ENCODE measurements around the gene SIGMAR1.

The SIGMAR1 gene

GRCh38 chr9:34588671-34589635 lies 48.6 kb downstream of the SIGMAR1 start:
- TF ChIP-seq EZH2 (IDR thresholded peaks at IDR 0.05; ENCODE audit: borderline replicate concordance, low read length) (no peak), CTCF (IDR thresholded peaks at IDR 0.05; ENCODE audit: low read length) (no peak)
- no peak overlapping the region for H3K4me3 ChIP-seq (ENCODE audit: low read depth, low read length, poor library complexity, severe bottlenecking)
- no peak overlapping the region for H3K9ac ChIP-seq (ENCODE audit: low read length)
- no peaks in the 10 kb centered on the region for H3F3A ChIP-seq (ENCODE audit: insufficient read depth, low read length)
- no peaks in the 10 kb centered on the region for H3K9me3 ChIP-seq (ENCODE audit: low read length)
- H2AFZ ChIP-seq (ENCODE audit: low read length) = no peak overlapping the region
- no peaks in the 10 kb centered on the region for H3K36me3 ChIP-seq (ENCODE audit: insufficient read depth, low read length)
- H3K79me2 ChIP-seq (ENCODE audit: insufficient read depth, low read length) = no peaks in the 10 kb centered on the region
- H3K9me2 ChIP-seq (ENCODE audit: low read depth, low read length) = no peaks in the 10 kb centered on the region
- no peak overlapping the region for H3K27ac ChIP-seq (ENCODE audit: low read depth, low read length, poor library complexity, severe bottlenecking)
- no peaks in the 10 kb centered on the region for H3K4me1 ChIP-seq (ENCODE audit: insufficient read depth, low read length, severe bottlenecking)
- H3K4me2 ChIP-seq (ENCODE audit: low read length) = no peak overlapping the region
- no peaks in the 10 kb centered on the region for H4K20me1 ChIP-seq (ENCODE audit: insufficient read depth, low read length)
- peaks cover 13% of the 10 kb centered on the region; the same call in 1 of the 2 replicates for H3K27me3 ChIP-seq (ENCODE audit: insufficient read depth, low read length)

- Histone ChIP-seq H3K36me3 (ENCODE audit: insufficient read depth, low read length) (no peaks in the 10 kb centered on the region), H3K79me2 (ENCODE audit: insufficient read depth, low read length) (no peaks in the 10 kb centered on the region), H3K27me3 (ENCODE audit: insufficient read depth, low read length) (peaks cover 8% of the 10 kb centered on the region; the same call in 1 of the 2 replicates), H2AFZ (ENCODE audit: low read length) (no peak overlapping the region), H3K9me3 (ENCODE audit: low read length) (no peaks in the 10 kb centered on the region), H3K4me1 (ENCODE audit: insufficient read depth, low read length, severe bottlenecking) (no peaks in the 10 kb centered on the region), H3K9me2 (ENCODE audit: low read depth, low read length) (no peaks in the 10 kb centered on the region), H3K4me2 (ENCODE audit: low read length) (no peak overlapping the region), H3F3A (ENCODE audit: insufficient read depth, low read length) (no peaks in the 10 kb centered on the region), H3K4me3 (ENCODE audit: low read depth, low read length, poor library complexity, severe bottlenecking) (no peak overlapping the region), H3K9ac (ENCODE audit: low read length) (no peak overlapping the region), H4K20me1 (ENCODE audit: insufficient read depth, low read length) (no peaks in the 10 kb centered on the region), H3K27ac (ENCODE audit: low read depth, low read length, poor library complexity, severe bottlenecking) (no peak overlapping the region)
- no peak for TF ChIP-seq EZH2 (IDR thresholded peaks at IDR 0.05; ENCODE audit: borderline replicate concordance, low read length)
- no peak for TF ChIP-seq CTCF (IDR thresholded peaks at IDR 0.05; ENCODE audit: low read length)
These were observed 50.3 kb downstream of the SIGMAR1 start for GRCh38 chr9:34587271-34587670.

GRCh38 chr9:34585946-34586669 lies 51.5 kb downstream of the SIGMAR1 start:
- Histone ChIP-seq H3F3A (ENCODE audit: insufficient read depth, low read length) (no peaks in the 10 kb centered on the region), H3K4me3 (ENCODE audit: low read depth, low read length, poor library complexity, severe bottlenecking) (no peak overlapping the region), H3K4me1 (ENCODE audit: insufficient read depth, low read length, severe bottlenecking) (no peaks in the 10 kb centered on the region), H2AFZ (ENCODE audit: low read length) (no peak overlapping the region), H3K9me2 (ENCODE audit: low read depth, low read length) (no peaks in the 10 kb centered on the region), H3K79me2 (ENCODE audit: insufficient read depth, low read length) (no peaks in the 10 kb centered on the region), H3K4me2 (ENCODE audit: low read length) (no peak overlapping the region), H3K36me3 (ENCODE audit: insufficient read depth, low read length) (no peaks in the 10 kb centered on the region), H4K20me1 (ENCODE audit: insufficient read depth, low read length) (no peaks in the 10 kb centered on the region), H3K27ac (ENCODE audit: low read depth, low read length, poor library complexity, severe bottlenecking) (no peak overlapping the region), H3K27me3 (ENCODE audit: insufficient read depth, low read length) (peaks cover 8% of the 10 kb centered on the region; the same call in 1 of the 2 replicates), H3K9me3 (ENCODE audit: low read length) (no peaks in the 10 kb centered on the region), H3K9ac (ENCODE audit: low read length) (no peak overlapping the region)
- TF ChIP-seq EZH2 (IDR thresholded peaks at IDR 0.05; ENCODE audit: borderline replicate concordance, low read length) (no peak), CTCF (IDR thresholded peaks at IDR 0.05; ENCODE audit: low read length) (no peak)
